ENCODE results near the gene SELENOV.

SELENOV gene

GRCh38 chr19:39496063-39496462 lies 18.9 kb upstream of the SELENOV start:
- no peak for TF ChIP-seq EZH2 (IDR thresholded peaks at IDR 0.05; ENCODE audit: borderline replicate concordance, low read depth, low read length, severe bottlenecking)
- TF ChIP-seq CTCF (IDR thresholded peaks at IDR 0.05; ENCODE audit: borderline replicate concordance, extremely low read depth, low read length, poor library complexity, severe bottlenecking) = no peak
- H3K27me3 ChIP-seq (ENCODE audit: insufficient read depth, low read length, poor library complexity) = peaks cover 20% of the 10 kb centered on the region
- H3K4me2 ChIP-seq (ENCODE audit: insufficient read depth, low read length) = no peak overlapping the region
- no peaks in the 10 kb centered on the region for H3K9me3 ChIP-seq (ENCODE audit: insufficient read depth, low read length, severe bottlenecking)
- no peak for DNase-seq
- H3K27ac ChIP-seq (ENCODE audit: low read length) = no peak overlapping the region
- ATAC-seq (ENCODE audit: insufficient read depth, low read depth) = no peak
- no peaks in the 10 kb centered on the region for H4K20me1 ChIP-seq (ENCODE audit: insufficient read depth, low read length)
- no peak overlapping the region for H3K9ac ChIP-seq (ENCODE audit: low read depth, low read length)
- H2AFZ ChIP-seq (ENCODE audit: low read depth, low read length) = no peak overlapping the region
- H3K36me3 ChIP-seq (ENCODE audit: insufficient read depth, low read length) = peaks cover 10% of the 10 kb centered on the region; the same call in 1 of the 2 replicates
- peaks cover 5% of the 10 kb centered on the region for H3K4me1 ChIP-seq (ENCODE audit: insufficient read depth, low read length)
- H3K4me3 ChIP-seq (ENCODE audit: low read depth in 1 of 2, low read length in 2 of 2) = no peak overlapping the region
- no peaks in the 10 kb centered on the region for H3K79me2 ChIP-seq (ENCODE audit: insufficient read depth, low read length)

- Histone ChIP-seq H3K27ac (ENCODE audit: low read length) (no peak overlapping the region), H4K20me1 (ENCODE audit: insufficient read depth, low read length) (no peaks in the 10 kb centered on the region), H3K9me3 (ENCODE audit: insufficient read depth, low read length, severe bottlenecking) (no peaks in the 10 kb centered on the region), H3K4me3 (ENCODE audit: low read depth in 1 of 2, low read length in 2 of 2) (no peak overlapping the region), H3K27me3 (ENCODE audit: insufficient read depth, low read length, poor library complexity) (peaks cover 20% of the 10 kb centered on the region), H3K36me3 (ENCODE audit: insufficient read depth, low read length) (no peaks in the 10 kb centered on the region), H3K4me2 (ENCODE audit: insufficient read depth, low read length) (0 out of 2 replicates have a peak overlapping the region, but pooled peaks have one; percentile 6), H3K79me2 (ENCODE audit: insufficient read depth, low read length) (no peaks in the 10 kb centered on the region), H3K9ac (ENCODE audit: low read depth, low read length) (no peak overlapping the region), H3K4me1 (ENCODE audit: insufficient read depth, low read length) (peaks cover 5% of the 10 kb centered on the region), H2AFZ (ENCODE audit: low read depth, low read length) (no peak overlapping the region)
- TF ChIP-seq EZH2 (IDR thresholded peaks at IDR 0.05; ENCODE audit: borderline replicate concordance, low read depth, low read length, severe bottlenecking) = no peak
- TF ChIP-seq CTCF (IDR thresholded peaks at IDR 0.05; ENCODE audit: borderline replicate concordance, extremely low read depth, low read length, poor library complexity, severe bottlenecking) = no peak
- DNase-seq = no peak
- no peak for ATAC-seq (ENCODE audit: insufficient read depth, low read depth)
These were observed 17.3 kb upstream of the SELENOV start for GRCh38 chr19:39497701-39497995.

- Histone ChIP-seq H3K27me3 (ENCODE audit: insufficient read depth, low read length, poor library complexity) (peaks cover 20% of the 10 kb centered on the region), H3K4me2 (ENCODE audit: insufficient read depth, low read length) (0 out of 2 replicates have a peak overlapping the region, but pooled peaks have one; percentile 6), H2AFZ (ENCODE audit: low read depth, low read length) (no peak overlapping the region)
These were observed 16.7 kb upstream of the SELENOV start for GRCh38 chr19:39497996-39498797.

More at GRCh38 chr19:39497996-39498797, 16.7 kb upstream of the SELENOV start:
- peak; percentile 50; the same call in 2 of the 3 replicates for ATAC-seq (ENCODE audit: insufficient read depth, low read depth)
- DNase-seq = peak; percentile 25
- no peak overlapping the region for H3K4me3 ChIP-seq (ENCODE audit: low read depth in 1 of 2, low read length in 2 of 2)
- TF ChIP-seq EZH2 (IDR thresholded peaks at IDR 0.05; ENCODE audit: borderline replicate concordance, low read depth, low read length, severe bottlenecking) = peak; percentile 70
- TF ChIP-seq CTCF (IDR thresholded peaks at IDR 0.05; ENCODE audit: borderline replicate concordance, extremely low read depth, low read length, poor library complexity, severe bottlenecking) = peak; percentile 53
- H3K36me3 ChIP-seq (ENCODE audit: insufficient read depth, low read length) = no peaks in the 10 kb centered on the region
- no peaks in the 10 kb centered on the region for H3K79me2 ChIP-seq (ENCODE audit: insufficient read depth, low read length)
- H3K9me3 ChIP-seq (ENCODE audit: insufficient read depth, low read length, severe bottlenecking) = no peaks in the 10 kb centered on the region
- H3K4me1 ChIP-seq (ENCODE audit: insufficient read depth, low read length) = peaks cover 5% of the 10 kb centered on the region
- H3K9ac ChIP-seq (ENCODE audit: low read depth, low read length) = no peak overlapping the region
- no peaks in the 10 kb centered on the region for H4K20me1 ChIP-seq (ENCODE audit: insufficient read depth, low read length)
- no peak overlapping the region for H3K27ac ChIP-seq (ENCODE audit: low read length)
